Activated effector memory CD4-positive, alpha-beta T cell treated with Interleukin-2 at 50 U/mL for 16 hours (primary cell): ENCODE results near the gene SCNN1G.
"Not testable (repeated sequence)": the region's sequence is repeated elsewhere in the genome, so short reads cannot be mapped to it uniquely, and the experiment has no call there.

Experiments used
- DNase-seq: peaks from one replicate; pipeline ENCODE4 v3.0.0-alpha.2; 2020

Gene SCNN1G

GRCh38 chr16:23182679-23183542 is at the start of gene SCNN1G:
Gene SCNN1G (plus strand): TSS chr16:23182745. CDS start chr16:23186272, 3,527 bp downstream.
- DNase-seq, result no peak

GRCh38 chr16:23132775-23133463 is 49.6 kb upstream of the SCNN1G start:
- no peak for DNase-seq

DNA sequence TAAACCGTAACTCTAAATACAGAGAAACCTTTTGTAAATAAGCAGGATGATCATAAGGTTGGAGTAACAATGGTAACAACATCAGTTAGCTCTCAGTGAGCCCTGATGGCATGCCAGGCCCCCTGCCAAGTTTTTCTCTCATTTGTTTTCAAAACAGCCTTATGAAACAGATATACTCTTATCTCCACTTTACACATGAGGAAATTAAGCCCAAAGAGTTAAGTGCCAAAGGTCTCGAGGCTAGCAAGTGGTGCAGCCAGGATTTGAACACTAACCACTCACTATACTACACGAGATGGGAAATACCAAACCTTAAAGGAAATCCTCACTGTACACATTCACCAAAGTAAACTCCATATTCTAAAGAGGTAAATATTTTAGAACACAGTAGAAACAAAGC is 48.3 kb upstream of the SCNN1G start:
- no peak for DNase-seq

- no peak for DNase-seq
Measured at GRCh38 chr16:23137256-23137655, 45.3 kb upstream of the SCNN1G start.

GRCh38 chr16:23137818-23138217 is 44.7 kb upstream of the SCNN1G start:
- no peak for DNase-seq

DNA sequence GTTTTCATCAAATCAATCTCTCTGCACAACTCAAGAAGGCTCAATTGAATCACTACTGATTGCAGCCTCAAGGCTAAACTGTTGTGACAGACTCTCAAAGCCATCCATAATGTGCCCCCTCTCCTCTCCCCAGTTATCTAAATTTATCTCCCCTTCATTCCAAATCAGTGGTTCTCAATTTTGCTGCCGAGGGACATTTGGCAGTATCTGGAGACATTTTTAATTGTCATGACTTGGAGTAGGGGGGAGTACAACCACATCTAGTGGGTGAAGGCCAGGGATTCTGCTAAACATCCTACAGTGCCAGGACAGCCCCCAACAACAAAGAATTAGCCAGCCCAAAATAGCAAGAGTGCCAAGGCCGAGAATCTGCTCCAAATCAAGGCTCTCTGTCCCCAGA is 42.4 kb upstream of the SCNN1G start:
- DNase-seq, result no peak

GRCh38 chr16:23141033-23141432 is 41.5 kb upstream of the SCNN1G start:
- no peak for DNase-seq

DNA sequence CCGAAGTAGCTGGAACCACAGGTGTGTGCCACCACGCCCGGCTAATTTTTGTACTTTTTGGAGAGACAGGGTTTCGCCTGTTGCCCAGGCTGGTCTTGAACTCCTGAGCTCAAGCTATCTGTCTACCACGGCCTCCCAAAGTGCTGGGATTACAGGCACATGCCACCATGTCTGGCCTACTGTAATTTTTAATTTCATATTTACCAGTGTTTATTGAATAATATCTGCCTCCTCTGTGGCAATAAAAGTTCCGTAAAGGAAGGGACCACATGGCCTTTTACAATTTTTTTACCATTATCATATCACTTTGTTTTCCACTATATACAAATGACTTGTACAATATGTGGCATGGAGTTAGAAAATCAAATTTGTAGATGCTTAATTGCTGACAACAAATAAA is 41.0 kb upstream of the SCNN1G start:
- no peak for DNase-seq

DNA sequence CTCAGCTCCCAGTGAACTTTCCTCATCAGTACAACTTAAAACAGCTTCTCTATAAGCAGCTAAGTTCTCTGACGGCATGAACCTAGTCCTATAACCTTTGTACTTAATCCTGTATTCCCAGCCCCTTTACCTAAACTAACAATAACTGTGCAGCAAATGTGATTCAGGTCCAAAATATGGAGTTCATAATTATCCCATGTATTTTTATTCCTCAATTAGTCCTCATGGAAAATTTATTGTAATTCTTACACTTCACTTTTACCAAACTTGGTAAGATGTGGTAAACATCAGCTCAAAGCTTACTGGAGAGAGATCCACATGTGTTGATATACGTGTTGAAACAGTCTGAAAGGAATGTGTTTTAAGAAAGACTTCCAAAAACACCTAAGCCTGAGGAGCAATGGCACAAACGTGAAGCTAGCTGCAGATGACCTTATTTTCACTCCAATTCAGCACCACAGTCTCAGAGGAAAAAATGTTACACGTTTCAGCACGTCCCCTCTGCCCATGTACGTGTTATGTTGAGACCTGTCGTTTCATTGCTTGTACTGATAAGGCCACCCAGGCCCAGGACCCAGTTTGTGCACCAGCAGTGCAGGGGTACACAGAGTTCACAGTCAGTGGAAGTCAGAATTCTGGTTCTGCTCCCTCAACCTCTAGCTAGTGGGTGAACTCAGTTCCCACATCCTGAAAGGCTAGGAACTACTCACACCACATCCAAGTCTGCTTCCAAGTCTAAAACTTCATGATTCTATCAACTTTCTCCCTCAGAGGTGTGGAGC is 40.4 kb upstream of the SCNN1G start:
- DNase-seq, result no peak

DNA sequence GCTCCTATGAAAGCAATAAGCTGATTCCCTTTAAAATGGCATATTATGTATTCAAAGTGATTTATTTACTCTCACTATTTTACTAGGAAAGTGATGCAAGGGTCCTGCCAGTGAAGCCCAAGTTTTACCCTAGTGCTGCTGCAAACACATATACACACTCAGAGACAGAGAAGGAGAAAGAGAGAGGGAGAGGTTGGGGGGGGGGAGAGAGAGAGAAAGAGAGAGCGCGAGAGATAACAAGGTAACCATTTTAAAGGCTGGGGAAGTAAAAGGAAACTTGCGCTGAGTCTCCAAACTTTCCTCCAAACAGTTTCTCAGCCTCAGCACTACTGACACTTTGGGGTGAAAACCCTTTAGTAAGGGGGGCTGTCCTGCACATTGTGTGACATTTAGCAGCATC is 39.2 kb upstream of the SCNN1G start:
- no peak for DNase-seq

GRCh38 chr16:23144393-23144792 is 38.2 kb upstream of the SCNN1G start:
- not testable (repeated sequence) for DNase-seq

DNA sequence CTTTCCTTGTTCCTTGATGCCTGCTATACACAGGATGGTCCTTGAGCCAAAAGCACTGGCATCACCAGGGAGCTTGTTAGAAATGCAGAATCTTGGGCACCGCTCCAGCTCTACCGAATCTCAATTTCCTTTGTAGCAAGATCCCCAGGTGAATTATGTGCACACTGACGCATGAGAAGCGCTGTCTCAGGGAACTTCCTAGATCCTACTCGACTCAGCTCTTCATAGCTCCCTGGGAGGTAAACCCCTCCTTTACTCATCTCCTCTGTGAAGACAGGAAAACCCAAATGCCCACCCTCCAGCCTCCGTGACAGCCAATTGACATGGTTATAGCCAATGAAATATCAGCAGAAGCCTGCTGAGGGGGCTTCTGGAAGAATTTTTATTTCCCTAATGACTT is 37.4 kb upstream of the SCNN1G start:
- no peak for DNase-seq

- DNase-seq, result no peak
Measured at GRCh38 chr16:23145608-23146007, 36.9 kb upstream of the SCNN1G start.

GRCh38 chr16:23146877-23147601 is 35.5 kb upstream of the SCNN1G start:
- DNase-seq, result no peak

- DNase-seq, result no peak
Measured at GRCh38 chr16:23147666-23148065, 34.9 kb upstream of the SCNN1G start.

DNA sequence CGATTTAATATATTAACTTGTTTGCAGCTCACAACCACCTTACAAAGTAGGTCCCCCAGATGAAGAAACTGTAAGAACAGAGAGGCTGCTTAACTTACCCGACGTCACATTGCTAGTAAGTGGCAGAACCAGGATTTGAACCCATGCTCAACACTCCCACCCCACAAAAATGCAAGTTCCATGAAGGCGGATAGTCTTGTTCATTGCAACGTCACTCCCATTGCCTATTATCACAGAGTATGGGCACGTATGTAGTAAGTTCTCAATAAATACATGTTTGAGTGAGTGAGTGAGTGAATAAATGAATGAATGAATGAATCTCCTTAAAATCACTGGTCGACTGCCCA is 34.4 kb upstream of the SCNN1G start:
- no peak for DNase-seq

DNA sequence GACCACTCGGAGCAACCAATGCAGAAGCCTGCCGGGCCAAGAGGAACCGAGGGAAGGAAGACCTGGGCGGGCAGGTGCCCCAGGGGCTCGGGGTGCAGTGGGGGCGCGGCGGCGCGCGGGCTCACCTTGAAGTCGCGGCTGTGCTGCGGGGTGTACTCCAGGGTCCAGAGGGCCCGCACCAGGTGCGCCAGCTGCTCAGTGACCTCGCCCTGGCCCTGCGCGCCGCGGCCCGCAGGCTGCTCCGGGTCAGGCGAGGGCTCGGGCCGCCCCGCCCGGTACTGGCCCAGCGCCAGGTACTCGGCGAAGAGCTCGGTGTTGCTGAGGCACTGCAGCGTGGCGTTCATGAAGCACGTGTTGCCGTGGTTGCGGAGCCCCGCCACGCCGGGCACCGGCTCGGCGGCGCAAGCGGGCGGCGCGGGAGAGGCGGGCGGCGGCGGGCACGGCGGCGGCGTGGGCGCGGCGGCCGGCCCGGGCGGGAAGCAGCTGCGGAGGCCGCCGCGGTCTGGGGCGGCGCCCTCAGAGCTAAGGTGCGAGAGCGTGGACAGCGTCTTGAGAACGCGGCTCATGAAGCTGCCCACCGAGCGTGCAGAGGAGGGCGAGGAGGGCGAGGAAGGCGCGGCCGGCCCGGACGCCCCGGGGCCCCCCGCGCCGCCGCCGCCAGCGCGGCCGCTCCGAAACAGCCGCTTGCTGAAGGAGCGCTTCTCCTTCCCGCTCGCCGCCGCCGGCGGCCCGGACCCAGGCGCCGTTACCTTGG is 33.9 kb upstream of the SCNN1G start:
- peak; percentile 46 for DNase-seq

- DNase-seq, result peak; percentile 87
Measured at GRCh38 chr16:23149267-23149992, 33.1 kb upstream of the SCNN1G start, which contains the start of gene USP31. Gene USP31 (minus strand): TSS chr16:23149452. CDS start chr16:23149270, 182 bp downstream.

DNA sequence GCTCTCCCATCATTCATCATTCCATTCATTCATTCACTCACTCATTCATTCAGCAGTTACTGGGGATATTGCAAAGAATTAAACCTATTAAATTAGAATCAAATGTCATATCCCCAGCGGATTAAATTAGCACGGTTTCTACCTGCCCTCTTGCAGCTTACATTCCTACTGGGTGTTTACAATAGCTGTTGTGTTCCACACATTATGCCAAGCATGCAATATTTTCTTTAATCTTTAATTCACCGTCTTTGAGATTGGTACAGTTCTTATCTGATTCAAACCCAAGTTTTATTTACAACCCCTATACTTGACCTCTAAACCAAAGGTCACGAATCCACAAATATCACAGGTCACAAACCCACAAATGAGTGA is 32.6 kb upstream of the SCNN1G start:
- no peak for DNase-seq

DNA sequence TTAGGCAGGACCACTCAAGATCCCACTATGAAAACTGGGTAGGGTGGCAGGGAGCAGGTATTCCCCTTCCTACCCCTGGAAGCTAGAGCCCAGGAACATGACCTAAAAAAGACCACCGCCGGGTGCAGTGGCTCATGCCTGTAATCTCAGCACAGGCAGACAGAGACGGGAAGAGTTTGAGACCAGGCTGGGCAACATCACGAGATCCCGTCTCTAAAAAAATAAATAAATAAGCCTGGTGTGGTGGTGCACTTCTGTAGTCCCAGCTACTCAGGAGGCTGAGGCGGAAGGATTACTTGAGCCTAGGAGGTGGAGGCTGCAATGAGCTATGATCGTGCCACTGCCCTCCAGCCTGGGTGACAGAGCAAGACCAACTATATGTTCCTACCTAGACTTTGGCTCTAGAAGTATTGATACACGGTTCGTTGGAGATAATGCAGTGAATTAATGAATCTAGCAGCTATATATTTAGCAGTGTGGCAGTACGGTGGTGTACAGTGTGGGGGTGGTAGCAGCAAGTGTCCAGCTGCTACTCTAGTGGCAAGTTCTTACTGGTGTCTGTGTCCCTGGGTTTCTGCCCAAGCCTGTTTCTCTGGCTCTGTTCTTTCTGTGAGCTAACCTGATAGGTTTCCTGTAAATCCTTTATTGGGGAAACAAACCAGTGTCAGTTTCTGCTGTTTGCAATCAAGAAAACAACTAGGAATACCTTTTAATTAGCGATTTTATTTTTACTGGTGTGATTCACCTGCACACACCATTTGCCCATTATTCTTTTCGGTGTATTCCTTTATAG is 30.0 kb upstream of the SCNN1G start:
- DNase-seq, result no peak
